Endothelial cell (in vitro differentiated cells): ENCODE data around the gene PCID2. TPM values are rescaled to one million over a fixed set of nuclear protein-coding genes. Genes with fewer than 3 reads are reported as not detected.

Experiments used
- DNase-seq: peaks from one replicate; pipeline ENCODE4 v3.0.0; 2021; ENCODE audit warnings: low spot score
- H3K27ac Mint-ChIP-seq: one replicate; pipeline ENCODE4 v1.8.0; 2021; ENCODE audit warnings: mixed read lengths, inconsistent platforms; ENCODE audit not compliant: unreplicated experiment
- H3K27me3 Mint-ChIP-seq: one replicate; pipeline ENCODE4 v1.8.0; 2021; ENCODE audit warnings: mild to moderate bottlenecking, moderate library complexity, mixed read lengths, inconsistent platforms; ENCODE audit not compliant: unreplicated experiment
- H3K36me3 Mint-ChIP-seq: one replicate; pipeline ENCODE4 v1.8.0; 2021; ENCODE audit warnings: mild to moderate bottlenecking, low read depth, mixed read lengths, inconsistent platforms; ENCODE audit not compliant: unreplicated experiment
- H3K4me1 Mint-ChIP-seq: one replicate; pipeline ENCODE4 v1.8.0; 2021; ENCODE audit warnings: mild to moderate bottlenecking, mixed read lengths, inconsistent platforms; ENCODE audit not compliant: unreplicated experiment
- H3K4me3 Mint-ChIP-seq: one replicate; pipeline ENCODE4 v1.8.0; 2021; ENCODE audit warnings: mild to moderate bottlenecking, mixed read lengths, inconsistent platforms; ENCODE audit not compliant: unreplicated experiment
- H3K9me3 Mint-ChIP-seq: one replicate; pipeline ENCODE4 v1.8.0; 2021; ENCODE audit warnings: mixed read lengths, inconsistent platforms; ENCODE audit not compliant: unreplicated experiment
- total RNA-seq: library from RNA; stranded (reverse); fragmentation: NEBNext Ultra II Directional; extraction: Animal tissue kit (Norgen Biotek cat#: 25700); gene quantifications from one replicate; pipeline ENCODE4 v1.2.1, GENCODE V29; 2021; ENCODE audit not compliant: unreplicated experiment
- TF ChIP-seq, protein P1 (sequence below): fragments of 200-600 bp; sonication (generic); IDR thresholded peaks from one replicate; pipeline ENCODE4 v1.5.0; 2021; ENCODE audit warnings: antibody characterized with exemption; ENCODE audit not compliant: unreplicated experiment

The PCID2 gene
- total RNA-seq, 1 donor from 2014 or later, result 44.3 TPM

DNA sequence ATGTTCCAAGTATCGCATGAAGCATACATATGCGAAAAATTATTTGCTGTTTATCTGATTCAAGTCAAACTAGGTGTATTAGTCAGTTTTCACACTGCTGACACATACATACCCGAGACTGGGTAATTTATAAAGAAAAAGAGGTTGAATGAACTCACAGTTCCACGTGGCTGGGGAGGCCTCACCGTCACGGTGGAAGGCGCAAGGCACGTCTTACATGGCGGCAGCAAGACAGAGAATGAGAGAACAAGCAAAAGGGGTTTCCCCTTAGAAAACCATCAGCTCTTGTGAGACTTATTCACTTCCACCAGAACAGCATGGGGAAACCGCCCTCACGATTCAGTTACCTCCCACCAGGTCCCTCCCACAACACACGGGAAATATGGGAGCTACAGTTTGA is 63.0 kb downstream of the PCID2 start:
- TF ChIP-seq, protein P1, sequence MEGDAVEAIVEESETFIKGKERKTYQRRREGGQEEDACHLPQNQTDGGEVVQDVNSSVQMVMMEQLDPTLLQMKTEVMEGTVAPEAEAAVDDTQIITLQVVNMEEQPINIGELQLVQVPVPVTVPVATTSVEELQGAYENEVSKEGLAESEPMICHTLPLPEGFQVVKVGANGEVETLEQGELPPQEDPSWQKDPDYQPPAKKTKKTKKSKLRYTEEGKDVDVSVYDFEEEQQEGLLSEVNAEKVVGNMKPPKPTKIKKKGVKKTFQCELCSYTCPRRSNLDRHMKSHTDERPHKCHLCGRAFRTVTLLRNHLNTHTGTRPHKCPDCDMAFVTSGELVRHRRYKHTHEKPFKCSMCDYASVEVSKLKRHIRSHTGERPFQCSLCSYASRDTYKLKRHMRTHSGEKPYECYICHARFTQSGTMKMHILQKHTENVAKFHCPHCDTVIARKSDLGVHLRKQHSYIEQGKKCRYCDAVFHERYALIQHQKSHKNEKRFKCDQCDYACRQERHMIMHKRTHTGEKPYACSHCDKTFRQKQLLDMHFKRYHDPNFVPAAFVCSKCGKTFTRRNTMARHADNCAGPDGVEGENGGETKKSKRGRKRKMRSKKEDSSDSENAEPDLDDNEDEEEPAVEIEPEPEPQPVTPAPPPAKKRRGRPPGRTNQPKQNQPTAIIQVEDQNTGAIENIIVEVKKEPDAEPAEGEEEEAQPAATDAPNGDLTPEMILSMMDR, result no peak
- DNase-seq, result no peak
- no peak overlapping the region for H3K4me3 Mint-ChIP-seq
- no peak overlapping the region for H3K27ac Mint-ChIP-seq
- no peaks in the 10 kb centered on the region for H3K9me3 Mint-ChIP-seq
- no peaks in the 10 kb centered on the region for H3K4me1 Mint-ChIP-seq
- no peaks in the 10 kb centered on the region for H3K36me3 Mint-ChIP-seq
- H3K27me3 Mint-ChIP-seq, result peaks cover 2% of the 10 kb centered on the region

DNA sequence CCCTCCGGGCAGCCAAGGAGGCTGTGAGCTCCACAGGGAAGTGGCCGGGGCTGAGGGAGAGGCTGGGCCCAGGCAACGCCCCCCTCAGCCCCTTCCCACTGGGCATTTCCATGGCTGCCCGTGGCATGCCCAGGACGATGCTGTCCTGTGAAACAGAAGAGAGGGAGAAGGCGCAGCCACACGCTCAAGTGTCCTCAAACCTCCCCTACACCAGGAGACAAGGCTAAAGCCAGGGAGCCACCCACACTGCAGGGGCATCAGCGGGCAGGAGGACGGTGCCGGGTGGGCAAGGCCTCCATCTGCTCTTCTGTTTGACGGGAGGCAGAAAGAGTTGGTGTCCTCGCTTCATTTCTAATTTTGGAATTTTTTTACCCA is 64.2 kb downstream of the PCID2 start:
- Mint-ChIP-seq H3K4me1 (no peaks in the 10 kb centered on the region), H3K9me3 (no peaks in the 10 kb centered on the region), H3K27ac (no peak overlapping the region), H3K4me3 (no peak overlapping the region), H3K27me3 (peaks cover 2% of the 10 kb centered on the region), H3K36me3 (no peaks in the 10 kb centered on the region)
- DNase-seq, result no peak
- TF ChIP-seq, protein P1, result no peak

- H3K27me3 Mint-ChIP-seq, result peaks cover 2% of the 10 kb centered on the region
- TF ChIP-seq, protein P1, result no peak
- H3K27ac Mint-ChIP-seq, result no peak overlapping the region
- H3K9me3 Mint-ChIP-seq, result no peaks in the 10 kb centered on the region
- H3K4me3 Mint-ChIP-seq, result no peak overlapping the region
- no peaks in the 10 kb centered on the region for H3K4me1 Mint-ChIP-seq
- no peak for DNase-seq
- no peaks in the 10 kb centered on the region for H3K36me3 Mint-ChIP-seq
Observed at GRCh38 chr13:113143466-113144254, 64.8 kb downstream of the PCID2 start.

DNA sequence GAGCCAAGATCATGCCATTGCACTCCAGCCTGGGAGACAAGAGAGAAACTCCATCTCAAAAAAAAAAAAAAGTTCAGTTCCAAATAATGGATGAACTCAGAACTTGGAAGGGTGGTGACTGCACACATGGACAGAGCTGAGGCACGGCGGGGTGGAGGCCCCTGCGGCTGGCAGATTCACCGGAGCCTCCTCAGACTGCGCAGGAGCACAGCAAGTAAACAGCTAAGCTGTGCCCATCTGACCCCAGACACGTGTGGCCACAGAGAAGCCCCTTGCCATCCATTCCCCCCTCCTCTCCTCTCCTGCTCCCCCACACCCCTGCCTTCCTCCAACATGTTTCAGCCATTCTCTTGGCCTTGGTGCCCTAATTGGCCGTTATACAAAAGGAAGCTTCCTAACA is 65.6 kb downstream of the PCID2 start:
- Mint-ChIP-seq H3K27ac (no peak overlapping the region), H3K27me3 (peaks cover 2% of the 10 kb centered on the region), H3K9me3 (no peaks in the 10 kb centered on the region), H3K4me3 (no peak overlapping the region), H3K36me3 (no peaks in the 10 kb centered on the region), H3K4me1 (no peaks in the 10 kb centered on the region)
- DNase-seq, result no peak
- TF ChIP-seq, protein P1, result no peak

DNA sequence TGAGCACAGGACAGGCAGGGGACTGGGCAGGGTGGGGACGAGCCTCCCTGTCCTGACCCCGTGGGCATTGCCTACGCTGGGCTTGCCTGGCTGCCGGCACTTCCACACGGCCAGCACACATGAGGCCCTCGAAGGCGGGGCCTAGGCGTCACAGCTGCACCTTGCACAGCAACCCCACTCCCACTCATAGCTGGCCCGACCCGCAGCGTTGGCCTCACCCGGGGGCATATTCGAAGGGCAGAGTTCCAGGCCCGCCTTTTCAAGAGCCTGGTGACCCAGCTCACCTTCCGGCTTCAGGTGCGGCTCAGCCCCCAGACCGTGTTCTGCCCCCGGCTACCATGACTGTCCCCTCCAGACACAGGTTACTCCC is 66.9 kb downstream of the PCID2 start:
- TF ChIP-seq, protein P1, result no peak
- DNase-seq, result no peak
- Mint-ChIP-seq H3K4me1 (no peaks in the 10 kb centered on the region), H3K36me3 (no peaks in the 10 kb centered on the region), H3K4me3 (no peak overlapping the region), H3K9me3 (no peaks in the 10 kb centered on the region), H3K27ac (no peak overlapping the region), H3K27me3 (peaks cover 2% of the 10 kb centered on the region)
